Right renal cortex interstitium (tissue), 3 donors: ENCODE results near the gene ZFPL1. TPM values are rescaled to one million over a fixed set of nuclear protein-coding genes. Genes with fewer than 3 reads are reported as not detected.

ENCODE experiments used
- polyA plus RNA-seq, 3 donors: library from polyadenylated mRNA; unstranded; fragments of 120-200 nt; gene quantifications; one replicate each; pipeline ENCODE4 v1.2.1, GENCODE V29; 2013; ENCODE audit not compliant: insufficient read length in 3 of 3

Gene ZFPL1
- polyA plus RNA-seq, 3 donors, result 25.2 to 28.2 (median 27.3) TPM

Other genes with a start within 250 kb of the ZFPL1 start
- gene CDC42BPG, start 239.6 kb upstream of the ZFPL1 start, polyA plus RNA-seq, result 1 to 10 TPM; 4.3 to 5.1 (median 4.3) TPM
- 10 to 100 TPM; 44.6 to 63.5 (median 49.4) TPM for gene EHD1, start 205.6 kb upstream of the ZFPL1 start, polyA plus RNA-seq
- gene ATG2A, start 167.0 kb upstream of the ZFPL1 start, polyA plus RNA-seq, result 10 to 100 TPM; 12.8 to 14.0 (median 13.2) TPM
- 10 to 100 TPM; 14.3 to 16.3 (median 16.0) TPM for gene PPP2R5B, start 159.5 kb upstream of the ZFPL1 start, polyA plus RNA-seq
- gene GPHA2, start 148.3 kb upstream of the ZFPL1 start, polyA plus RNA-seq, result 1 to 10 TPM; 1.5 to 1.7 (median 1.6) TPM
- 1 to 10 TPM in 1 of 3 donors, under 1 TPM in 2; 0.57 to 1.2 (median 0.67) TPM for gene MAJIN, start 112.1 kb upstream of the ZFPL1 start, polyA plus RNA-seq
- 1 to 10 TPM; 2.7 to 3.1 (median 3.0) TPM for gene BATF2, start 87.3 kb upstream of the ZFPL1 start, polyA plus RNA-seq
- gene ARL2, start 70.1 kb upstream of the ZFPL1 start, polyA plus RNA-seq, result 10 to 100 TPM; 51.5 to 64.4 (median 54.5) TPM
- 10 to 100 TPM; 22.9 to 29.1 (median 26.9) TPM for gene SNX15, start 56.8 kb upstream of the ZFPL1 start, polyA plus RNA-seq
- 10 to 100 TPM in 2 of 3 donors, 1 to 10 TPM in 1; 9.9 to 12.8 (median 10.6) TPM for gene SAC3D1, start 43.0 kb upstream of the ZFPL1 start, polyA plus RNA-seq
- gene NAALADL1, start 25.7 kb upstream of the ZFPL1 start, polyA plus RNA-seq, result 10 to 100 TPM; 10.7 to 13.0 (median 12.9) TPM
- 10 to 100 TPM; 17.8 to 18.4 (median 18.0) TPM for gene CDCA5, start 182 bp upstream of the ZFPL1 start, polyA plus RNA-seq
- gene VPS51, start 12.0 kb downstream of the ZFPL1 start, polyA plus RNA-seq, result 100 to 1,000 TPM in 2 of 3 donors, 10 to 100 TPM in 1; 96.9 to 104 (median 101) TPM
- gene TM7SF2, start 27.6 kb downstream of the ZFPL1 start, polyA plus RNA-seq, result 10 to 100 TPM; 68.6 to 89.4 (median 70.8) TPM
- gene ZNHIT2, start 33.5 kb downstream of the ZFPL1 start, polyA plus RNA-seq, result 1 to 10 TPM; 4.6 to 6.0 (median 5.0) TPM
- gene FAU, start 37.9 kb downstream of the ZFPL1 start, polyA plus RNA-seq, result 100 to 1,000 TPM; 585 to 654 (median 621) TPM
- 10 to 100 TPM; 58.6 to 62.2 (median 59.5) TPM for gene MRPL49, start 38.1 kb downstream of the ZFPL1 start, polyA plus RNA-seq
- gene SYVN1, start 50.3 kb downstream of the ZFPL1 start, polyA plus RNA-seq, result 10 to 100 TPM; 44.8 to 46.9 (median 45.6) TPM
- gene SPDYC, start 86.0 kb downstream of the ZFPL1 start, polyA plus RNA-seq, result not detected
- 100 to 1,000 TPM in 1 of 3 donors, 10 to 100 TPM in 2; 73.4 to 102 (median 83.1) TPM for gene CAPN1, start 97.7 kb downstream of the ZFPL1 start, polyA plus RNA-seq
- gene POLA2, start 177.7 kb downstream of the ZFPL1 start, polyA plus RNA-seq, result 10 to 100 TPM; 24.3 to 28.2 (median 25.6) TPM
- 10 to 100 TPM in 1 of 3 donors, 1 to 10 TPM in 2; 6.3 to 10.1 (median 6.5) TPM for gene CDC42EP2, start 230.6 kb downstream of the ZFPL1 start, polyA plus RNA-seq
- 10 to 100 TPM; 76.7 to 88.5 (median 81.3) TPM for gene DPF2, start 249.6 kb downstream of the ZFPL1 start, polyA plus RNA-seq